Muscle layer of colon (tissue), 2 donors: ENCODE data around the gene PTPRG.

Experiments
- H3K27ac ChIP-seq: one replicate; pipeline ENCODE4 v1.7.0; 2013; ENCODE audit warnings: low read depth, mild to moderate bottlenecking, low read length, moderate library complexity
- H3K27me3 ChIP-seq, 2 donors: one replicate each; pipeline ENCODE4 v1.7.0; 2013; ENCODE audit warnings: low read length in 2 of 2, mild to moderate bottlenecking in 2 of 2; ENCODE audit not compliant: insufficient read depth in 2 of 2, control insufficient read depth in 1 of 2
- H3K36me3 ChIP-seq: one replicate; pipeline ENCODE4 v1.7.0; 2013; ENCODE audit warnings: mild to moderate bottlenecking, low read length; ENCODE audit not compliant: insufficient read depth
- H3K4me1 ChIP-seq: one replicate; pipeline ENCODE4 v1.7.0; 2013; ENCODE audit warnings: mild to moderate bottlenecking, low read length; ENCODE audit not compliant: insufficient read depth
- H3K4me3 ChIP-seq, 2 donors: one replicate each; pipeline ENCODE4 v1.7.0; 2013; ENCODE audit warnings: low read length in 2 of 2, low read depth in 1 of 2, mild to moderate bottlenecking in 1 of 2, moderate library complexity in 1 of 2
- H3K9ac ChIP-seq: one replicate; pipeline ENCODE4 v1.7.0; 2013; ENCODE audit warnings: low read length
- H3K9me3 ChIP-seq: one replicate; pipeline ENCODE4 v1.7.0; 2013; ENCODE audit warnings: mild to moderate bottlenecking, low read length
- donor health status: abdominal sarcoma.
- donor health status: Adenocarcinoma of cecum.

PTPRG gene

DNA sequence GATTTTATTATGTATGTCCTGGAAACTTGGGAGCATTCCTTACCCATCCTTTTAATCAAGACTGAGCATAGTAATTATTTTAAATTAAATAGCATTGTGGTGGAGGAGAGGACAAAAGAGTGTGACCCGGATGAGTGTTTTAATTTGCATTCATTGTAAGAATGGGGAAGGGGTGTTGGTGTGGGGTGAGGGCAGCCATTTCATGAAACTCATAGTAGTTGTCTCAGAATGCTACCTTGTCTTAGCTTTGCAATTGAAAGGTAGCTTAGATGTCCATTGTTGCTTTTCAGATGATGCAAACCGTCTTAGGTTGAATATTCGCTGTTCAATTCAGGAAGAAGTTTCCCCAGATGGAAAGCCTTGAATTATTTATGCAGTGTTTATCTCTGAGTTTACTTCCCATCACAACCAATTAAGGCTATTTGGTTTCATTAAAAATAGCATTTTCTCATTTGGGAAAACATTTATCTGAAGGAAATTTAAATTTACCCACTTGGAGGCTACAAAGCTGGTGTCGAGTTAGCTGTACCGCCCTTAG, 483.6 kb downstream of the PTPRG start:
- H3K9me3 ChIP-seq, result no peaks in the 10 kb centered on the region
- no peaks in the 10 kb centered on the region for H3K36me3 ChIP-seq
- H3K4me1 ChIP-seq, result no peaks in the 10 kb centered on the region
- H3K4me3 ChIP-seq, result no peak overlapping the region
- no peaks in the 10 kb centered on the region for H3K27me3 ChIP-seq
- H3K27ac ChIP-seq, result no peak overlapping the region
- no peak overlapping the region for H3K9ac ChIP-seq

DNA sequence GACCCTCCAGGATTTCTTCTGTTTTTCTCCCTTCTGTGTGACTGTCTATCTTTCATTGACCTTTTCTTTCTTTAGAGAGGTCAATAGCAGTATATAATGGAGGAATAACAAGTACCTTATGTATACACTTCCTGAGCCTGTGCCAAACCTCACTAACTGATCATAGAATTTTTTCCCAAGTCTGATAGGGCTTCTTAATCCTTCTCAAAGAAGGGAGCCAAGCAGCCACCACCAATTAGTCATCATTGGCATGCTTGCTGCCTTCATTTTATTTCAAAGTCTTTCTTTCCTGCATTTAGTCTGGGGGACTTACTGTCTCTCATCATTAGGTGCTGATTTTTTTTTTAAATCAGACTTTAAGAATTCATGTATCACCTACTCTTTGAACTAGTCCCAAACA, 485.0 kb downstream of the PTPRG start:
- Histone ChIP-seq H3K4me1 (no peaks in the 10 kb centered on the region), H3K9ac (no peak overlapping the region), H3K4me3 (no peak overlapping the region), H3K27me3 (no peaks in the 10 kb centered on the region), H3K9me3 (no peaks in the 10 kb centered on the region), H3K36me3 (no peaks in the 10 kb centered on the region), H3K27ac (no peak overlapping the region)

DNA sequence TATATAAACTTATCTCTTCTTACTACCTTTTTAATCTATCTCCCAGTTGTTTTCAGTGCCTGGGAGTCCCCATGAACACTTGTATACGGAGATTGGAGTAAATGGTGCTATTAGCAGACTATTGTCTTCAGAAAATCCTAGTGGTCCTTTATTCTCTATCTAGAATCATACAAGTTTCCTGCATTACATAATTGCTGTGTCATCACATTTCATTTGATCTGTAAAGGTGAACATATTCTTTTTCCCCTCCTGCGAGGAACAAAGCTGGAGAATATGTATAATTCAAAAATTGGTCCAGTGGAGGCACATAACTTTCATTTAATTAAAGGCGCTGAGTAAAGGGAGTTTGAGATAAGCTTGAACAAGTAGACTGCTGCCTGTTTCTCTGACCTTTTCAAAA, 487.2 kb downstream of the PTPRG start:
- no peak overlapping the region for H3K27ac ChIP-seq
- H3K36me3 ChIP-seq, result no peaks in the 10 kb centered on the region
- H3K4me3 ChIP-seq, result no peak overlapping the region
- no peaks in the 10 kb centered on the region for H3K9me3 ChIP-seq
- no peaks in the 10 kb centered on the region for H3K4me1 ChIP-seq
- no peaks in the 10 kb centered on the region for H3K27me3 ChIP-seq
- H3K9ac ChIP-seq, result no peak overlapping the region

GRCh38 chr3:62049033-62049432, 487.7 kb downstream of the PTPRG start:
- no peaks in the 10 kb centered on the region for H3K27me3 ChIP-seq
- no peak overlapping the region for H3K4me3 ChIP-seq
- no peaks in the 10 kb centered on the region for H3K36me3 ChIP-seq
- no peaks in the 10 kb centered on the region for H3K9me3 ChIP-seq
- no peak overlapping the region for H3K9ac ChIP-seq
- no peaks in the 10 kb centered on the region for H3K4me1 ChIP-seq
- no peak overlapping the region for H3K27ac ChIP-seq

DNA sequence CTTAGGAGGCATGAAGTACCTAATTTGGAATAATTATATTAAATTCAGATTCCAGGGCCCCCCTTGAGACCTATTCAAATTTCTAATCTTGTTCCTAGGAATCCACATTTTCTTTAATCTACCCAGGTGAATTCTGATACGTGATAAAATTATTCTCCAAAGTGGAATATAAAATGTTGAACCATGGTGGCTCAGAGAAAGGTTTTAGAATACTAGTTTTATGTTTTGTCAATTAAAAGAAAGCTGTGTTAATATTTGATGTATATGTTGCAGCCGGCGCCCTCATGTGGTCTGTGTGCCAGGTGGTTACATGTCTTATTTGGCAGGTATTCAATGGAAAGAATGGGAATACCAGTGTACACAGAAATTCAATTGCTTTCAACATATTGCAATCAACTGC, 490.1 kb downstream of the PTPRG start:
- Histone ChIP-seq H3K4me3 (no peak overlapping the region), H3K27me3 (no peaks in the 10 kb centered on the region), H3K4me1 (no peaks in the 10 kb centered on the region), H3K36me3 (no peaks in the 10 kb centered on the region), H3K27ac (no peak overlapping the region), H3K9ac (no peak overlapping the region), H3K9me3 (no peaks in the 10 kb centered on the region)

DNA sequence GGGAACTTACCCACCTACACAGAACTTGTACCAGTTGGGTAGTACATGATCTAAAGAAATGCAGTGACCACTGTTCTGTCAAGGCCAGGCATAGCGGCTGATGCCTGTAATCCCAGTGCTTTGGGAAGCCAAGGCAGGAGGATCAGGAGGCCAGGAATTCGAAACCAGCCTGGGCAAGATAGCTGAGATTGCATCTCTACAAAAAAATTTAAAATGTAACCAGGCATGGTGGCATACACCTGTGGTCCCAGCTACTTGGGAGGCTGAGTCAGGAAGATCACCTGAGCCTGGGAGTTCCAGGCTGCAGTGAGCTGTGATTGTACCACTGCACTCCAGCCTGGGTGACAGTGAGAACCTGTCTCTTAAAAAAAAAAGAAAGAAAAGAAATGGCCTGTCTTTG, 491.0 kb downstream of the PTPRG start:
- no peaks in the 10 kb centered on the region for H3K9me3 ChIP-seq

GRCh38 chr3:62056658-62057057, 495.3 kb downstream of the PTPRG start:
- Histone ChIP-seq H3K4me1 (no peaks in the 10 kb centered on the region), H3K9me3 (no peaks in the 10 kb centered on the region), H3K36me3 (no peaks in the 10 kb centered on the region), H3K27ac (no peak overlapping the region), H3K4me3 (no peak overlapping the region), H3K9ac (no peak overlapping the region), H3K27me3 (no peaks in the 10 kb centered on the region)

More for the DNA sequence above, 491.0 kb downstream of the PTPRG start:
- H3K4me3 ChIP-seq, result no peak overlapping the region
- no peaks in the 10 kb centered on the region for H3K27me3 ChIP-seq
- H3K9ac ChIP-seq, result no peak overlapping the region
- H3K27ac ChIP-seq, result no peak overlapping the region
- H3K36me3 ChIP-seq, result no peaks in the 10 kb centered on the region
- no peaks in the 10 kb centered on the region for H3K4me1 ChIP-seq

DNA sequence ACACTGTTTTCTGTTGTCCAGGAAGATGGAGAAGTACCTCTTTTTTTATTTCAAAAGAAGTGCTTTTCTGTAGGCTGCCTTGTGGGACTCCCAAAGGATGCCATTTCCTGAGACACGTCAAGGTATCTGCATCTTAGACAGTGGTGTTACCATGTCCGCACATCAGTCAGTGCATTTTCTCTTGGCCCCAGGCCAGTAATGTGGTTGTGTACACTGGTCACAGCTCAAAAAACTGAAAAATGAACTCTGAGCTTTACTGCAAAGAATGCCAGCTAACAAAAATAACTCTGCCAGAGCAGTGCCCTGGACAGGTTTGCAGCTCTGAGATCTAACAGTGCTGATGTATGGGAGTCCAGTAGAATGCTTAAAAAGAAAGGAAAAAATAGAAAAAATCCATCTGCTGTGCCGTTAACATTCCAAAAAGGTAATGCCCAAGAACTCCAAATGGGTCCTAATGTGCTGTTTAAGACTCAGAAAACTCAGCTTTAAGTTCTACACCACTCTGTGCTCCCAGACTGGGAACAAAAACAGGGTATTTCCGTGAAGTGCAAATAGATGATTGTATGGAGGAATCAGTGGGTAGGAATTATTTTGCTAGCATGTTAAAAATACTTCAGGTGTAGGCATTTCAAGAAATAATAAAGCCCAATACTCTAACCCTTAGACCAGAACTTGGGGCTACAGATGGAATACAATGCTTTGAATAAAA, 496.1 kb downstream of the PTPRG start:
- no peak overlapping the region for H3K4me3 ChIP-seq
- no peak overlapping the region for H3K9ac ChIP-seq
- no peaks in the 10 kb centered on the region for H3K9me3 ChIP-seq
- no peaks in the 10 kb centered on the region for H3K27me3 ChIP-seq
- H3K4me1 ChIP-seq, result no peaks in the 10 kb centered on the region
- no peaks in the 10 kb centered on the region for H3K36me3 ChIP-seq
- no peak overlapping the region for H3K27ac ChIP-seq

DNA sequence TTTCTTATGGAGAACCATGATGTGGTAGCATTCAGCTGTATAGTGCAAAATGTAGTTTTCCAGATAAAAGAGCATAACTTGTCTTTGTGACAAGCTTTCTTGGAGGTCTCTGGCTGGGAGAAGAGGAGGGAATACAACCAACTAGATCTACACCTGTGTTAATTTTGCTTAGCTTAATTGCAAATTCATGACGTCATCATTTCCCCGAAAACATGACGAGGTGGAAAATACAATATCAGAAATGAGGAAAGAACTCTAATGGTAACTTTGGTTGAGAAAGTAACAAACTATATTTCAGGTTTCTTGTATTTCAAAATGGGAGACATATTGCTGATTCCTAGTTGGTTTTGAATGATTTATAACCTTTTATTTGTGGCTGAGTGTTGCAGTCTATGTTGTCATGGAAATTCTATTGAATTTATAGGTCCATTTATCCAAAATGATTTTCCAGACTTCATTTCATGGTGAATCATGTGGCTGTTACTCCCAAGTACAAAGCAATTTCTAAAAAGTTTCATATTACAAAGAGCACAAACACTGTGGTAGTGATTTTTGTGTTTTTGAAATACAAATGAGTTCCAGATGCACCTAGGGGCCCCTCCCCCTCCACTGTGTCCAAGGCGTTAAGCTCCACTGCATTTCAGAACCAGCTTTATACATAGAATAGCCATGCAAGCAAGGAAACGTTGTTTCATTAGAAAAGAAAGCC, 504.8 kb downstream of the PTPRG start:
- Histone ChIP-seq H3K4me1 (no peaks in the 10 kb centered on the region), H3K4me3 (no peak overlapping the region), H3K36me3 (no peaks in the 10 kb centered on the region), H3K27ac (no peak overlapping the region), H3K9me3 (no peaks in the 10 kb centered on the region), H3K27me3 (no peaks in the 10 kb centered on the region), H3K9ac (no peak overlapping the region)

DNA sequence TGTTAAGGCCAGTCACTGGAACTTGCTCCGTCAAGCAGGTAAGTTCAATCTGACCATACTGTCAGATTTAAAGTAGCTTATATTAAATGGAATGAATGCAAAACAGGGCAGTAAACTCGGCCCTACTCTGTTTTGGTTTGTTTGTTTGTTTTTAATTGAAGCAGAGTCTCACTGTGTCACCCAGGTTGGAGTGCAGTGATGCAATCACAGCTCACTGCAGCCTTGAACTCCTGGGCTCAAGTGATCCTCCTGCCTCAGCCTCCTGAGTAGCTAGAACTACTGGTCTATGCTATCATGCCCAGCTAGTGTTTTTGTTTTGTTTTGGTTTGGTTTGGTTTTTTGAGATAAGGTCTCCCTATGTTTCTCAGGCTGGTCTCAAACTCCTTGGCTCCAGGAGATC, 507.0 kb downstream of the PTPRG start:
- no peaks in the 10 kb centered on the region for H3K36me3 ChIP-seq
- no peak overlapping the region for H3K27ac ChIP-seq
- no peaks in the 10 kb centered on the region for H3K4me1 ChIP-seq
- H3K9me3 ChIP-seq, result no peaks in the 10 kb centered on the region
- H3K4me3 ChIP-seq, result no peak overlapping the region
- no peaks in the 10 kb centered on the region for H3K27me3 ChIP-seq
- H3K9ac ChIP-seq, result no peak overlapping the region

DNA sequence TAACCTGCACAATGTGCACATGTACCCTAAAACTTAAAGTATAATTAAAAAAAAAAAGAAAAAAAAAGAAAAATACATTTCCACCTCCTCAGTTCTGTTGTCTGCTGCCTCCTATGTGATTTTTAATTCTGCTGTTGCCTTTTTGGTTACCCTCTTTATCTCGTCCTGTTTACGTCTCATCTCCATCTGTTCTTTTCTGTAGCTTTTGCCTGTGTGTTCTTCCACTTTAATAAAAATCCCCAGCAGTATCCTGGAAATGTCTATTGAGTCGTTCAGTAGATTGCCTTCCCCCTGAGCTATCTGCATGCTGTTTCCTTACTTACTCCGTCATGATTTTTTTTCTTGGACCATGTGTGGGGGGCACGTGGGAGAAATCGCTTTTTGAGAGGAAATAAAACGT, 509.5 kb downstream of the PTPRG start:
- H3K36me3 ChIP-seq, result no peaks in the 10 kb centered on the region
- no peak overlapping the region for H3K4me3 ChIP-seq
- no peaks in the 10 kb centered on the region for H3K27me3 ChIP-seq
- no peaks in the 10 kb centered on the region for H3K9me3 ChIP-seq
- no peak overlapping the region for H3K9ac ChIP-seq
- no peak overlapping the region for H3K27ac ChIP-seq
- H3K4me1 ChIP-seq, result no peaks in the 10 kb centered on the region

GRCh38 chr3:62073038-62073437, 511.7 kb downstream of the PTPRG start:
- Histone ChIP-seq H3K36me3 (no peaks in the 10 kb centered on the region), H3K9me3 (no peaks in the 10 kb centered on the region), H3K4me1 (no peaks in the 10 kb centered on the region), H3K27me3 (no peaks in the 10 kb centered on the region), H3K4me3 (no peak overlapping the region), H3K27ac (no peak overlapping the region), H3K9ac (no peak overlapping the region)
